H1 (cell line): ENCODE results near the gene MCF2L2. TPM values are rescaled to one million over a fixed set of nuclear protein-coding genes. Genes with fewer than 3 reads are reported as not detected.

ENCODE experiments used
- CTCF ChIA-PET: fragments of 300-600 bp; sonication (Branson Sonifier 250); formaldehyde crosslinking; loops from one replicate; lab custom pipeline; 2021; ENCODE audit not compliant: partially characterized antibody; lab: Charles Lee
- POLR2A ChIA-PET: fragments of 300-600 bp; sonication (Branson Sonifier 250); formaldehyde crosslinking; loops from one replicate; lab custom pipeline; 2021; ENCODE audit warnings: inconsistent platforms; ENCODE audit not compliant: partially characterized antibody; lab: Charles Lee
- DNase-seq, 2 experiments: peaks; one replicate each; pipeline versions ENCODE4 v3.0.0 to v3.0.0-alpha.2; 2010 to 2022; ENCODE audit warnings: low spot score in 2 of 2, low read depth in 1 of 2, mixed read lengths in 1 of 2
- FAIRE-seq: peaks from 2 replicates; lab custom pipeline; 2011; peaks lifted over from hg19 to GRCh38; lab: Jason Lieb, UNC
- H2AFZ ChIP-seq: 2 replicates; pipeline ENCODE4 v1.8.1; 2012; ENCODE audit warnings: low read length, inconsistent platforms
- H2AK5ac ChIP-seq: 2 replicates; pipeline ENCODE4 v1.6.1; 2013; ENCODE audit warnings: low read depth, low read length
- H2BK120ac ChIP-seq: replicated peaks from 2 replicates; pipeline ENCODE3; 2013; ENCODE audit warnings: low read depth, low read length, inconsistent platforms
- H2BK12ac ChIP-seq: 2 replicates; pipeline ENCODE4 v1.6.1; 2013; ENCODE audit warnings: low read depth, low read length
- H2BK15ac ChIP-seq: 2 replicates; pipeline ENCODE4 v1.6.1; 2013; ENCODE audit warnings: low read length
- H2BK20ac ChIP-seq: 2 replicates; pipeline ENCODE4 v1.6.1; 2013; ENCODE audit warnings: low read length
- H2BK5ac ChIP-seq: 2 replicates; pipeline ENCODE4 v1.6.1; 2013; ENCODE audit warnings: low read depth, low read length
- H3K14ac ChIP-seq: 2 replicates; pipeline ENCODE4 v1.6.1; 2013; ENCODE audit warnings: inconsistent platforms; ENCODE audit not compliant: insufficient read length
- H3K18ac ChIP-seq: 2 replicates; pipeline ENCODE4 v1.6.1; 2013; ENCODE audit warnings: low read length; ENCODE audit errors: extremely low read depth
- H3K23ac ChIP-seq: 2 replicates; pipeline ENCODE4 v1.6.1; 2013; ENCODE audit warnings: inconsistent platforms; ENCODE audit not compliant: insufficient read length
- H3K23me2 ChIP-seq: 2 replicates; pipeline ENCODE4 v1.6.1; 2013; ENCODE audit warnings: low read depth, low read length
- H3K27ac ChIP-seq: 2 replicates; pipeline ENCODE4 v1.6.1; 2011; ENCODE audit warnings: low read depth, low read length, inconsistent platforms
- H3K27me3 ChIP-seq, 4 experiments: replicated peaks in 1 of 4; 1 replicate in 1 of 4; 2 replicates in 3 of 4; pipeline versions ENCODE4 v1.6.1 to v1.8.1; 2011 to 2013; ENCODE audit warnings: low read length in 3 of 4, mild to moderate bottlenecking in 3 of 4, inconsistent platforms in 2 of 4, mixed read lengths in 2 of 4, moderate library complexity in 1 of 4; ENCODE audit not compliant: control insufficient read depth in 3 of 4, insufficient read depth in 3 of 4; ENCODE audit errors: extremely low read depth in 1 of 4
- H3K36me3 ChIP-seq, 4 experiments: 2 replicates each; pipeline versions ENCODE4 v1.6.1 to v1.8.1; 2011 to 2013; ENCODE audit warnings: mild to moderate bottlenecking in 4 of 4, low read length in 3 of 4, moderate library complexity in 2 of 4, control low read depth in 1 of 4, inconsistent platforms in 1 of 4; ENCODE audit not compliant: insufficient read depth in 4 of 4, control insufficient read depth in 2 of 4
- H3K4ac ChIP-seq: replicated peaks from 2 replicates; pipeline ENCODE3; 2013; ENCODE audit warnings: low read length, low read depth, mixed read lengths, inconsistent platforms; ENCODE audit not compliant: insufficient read length
- H3K4me1 ChIP-seq, 4 experiments: replicated peaks in 1 of 4; 1 replicate in 1 of 4; 2 replicates in 3 of 4; pipeline versions ENCODE4 v1.6.1 to v1.8.1; 2011 to 2013; ENCODE audit warnings: low read length in 3 of 4, inconsistent platforms in 2 of 4, mixed read lengths in 1 of 4; ENCODE audit not compliant: insufficient read depth in 4 of 4, control insufficient read depth in 3 of 4
- H3K4me2 ChIP-seq, 2 experiments: 2 replicates each; pipeline versions ENCODE4 v1.6.1 to v1.8.1; 2011 to 2013; ENCODE audit warnings: low read depth in 2 of 2, low read length in 2 of 2, control low read depth in 1 of 2, inconsistent platforms in 1 of 2, mild to moderate bottlenecking in 1 of 2; ENCODE audit not compliant: insufficient read depth in 1 of 2
- H3K4me3 ChIP-seq, 4 experiments: fragments of 200-600, 300-600 bp in 1 of 4; sonication (generic), shearing (Covaris generic), sonication (Bioruptor Twin) in 1 of 4; 2 replicates each; pipeline versions ENCODE4 v1.5.1 to v1.8.1; 2011 to 2016; ENCODE audit warnings: low read length in 4 of 4, low read depth in 3 of 4, control low read depth in 2 of 4, inconsistent platforms in 2 of 4, mild to moderate bottlenecking in 2 of 4, mixed read lengths in 1 of 4, moderate library complexity in 1 of 4; ENCODE audit not compliant: insufficient read depth in 2 of 4; ENCODE audit errors: extremely low read depth in 1 of 4
- H3K56ac ChIP-seq: replicated peaks from 2 replicates; pipeline ENCODE3; 2013; ENCODE audit warnings: low read depth, mild to moderate bottlenecking, mixed read lengths, low read length, inconsistent platforms; ENCODE audit not compliant: insufficient read length
- H3K79me1 ChIP-seq: 2 replicates; pipeline ENCODE4 v1.6.1; 2013; ENCODE audit warnings: low read depth, low read length, control low read depth
- H3K79me2 ChIP-seq, 2 experiments: 2 replicates each; pipeline versions ENCODE4 v1.6.1 to v1.8.1; 2012 to 2013; ENCODE audit warnings: low read length in 2 of 2, mild to moderate bottlenecking in 2 of 2, inconsistent platforms in 1 of 2; ENCODE audit not compliant: insufficient read depth in 2 of 2, control insufficient read depth in 1 of 2
- H3K9ac ChIP-seq, 4 experiments: replicated peaks in 1 of 4; 1 replicate in 1 of 4; 2 replicates in 3 of 4; pipeline versions ENCODE4 v1.6.1 to v1.8.1; 2011 to 2013; ENCODE audit warnings: low read depth in 3 of 4, low read length in 3 of 4, control low read depth in 2 of 4, mild to moderate bottlenecking in 2 of 4, moderate library complexity in 2 of 4, inconsistent platforms in 1 of 4; ENCODE audit errors: extremely low read depth in 1 of 4
- H3K9me3 ChIP-seq, 2 experiments: 2 replicates each; pipeline versions ENCODE4 v1.6.1 to v1.8.1; 2012 to 2013; ENCODE audit warnings: mild to moderate bottlenecking in 2 of 2, moderate library complexity in 2 of 2, control low read depth in 1 of 2, inconsistent platforms in 1 of 2, low read depth in 1 of 2, low read length in 1 of 2, mixed read lengths in 1 of 2; ENCODE audit not compliant: insufficient read depth in 2 of 2
- H4K20me1 ChIP-seq, 2 experiments: replicated peaks in 1 of 2; 2 replicates each; pipeline versions ENCODE3 to v1.8.1; 2011 to 2013; ENCODE audit warnings: inconsistent platforms in 2 of 2, low read length in 2 of 2, mild to moderate bottlenecking in 1 of 2; ENCODE audit not compliant: insufficient read depth in 2 of 2, control insufficient read depth in 1 of 2
- H4K5ac ChIP-seq: 2 replicates; pipeline ENCODE4 v1.6.1; 2013; ENCODE audit warnings: low read length, low read depth, mixed read lengths, inconsistent platforms; ENCODE audit not compliant: insufficient read length
- H4K8ac ChIP-seq: 2 replicates; pipeline ENCODE4 v1.8.0; 2013; ENCODE audit warnings: mild to moderate bottlenecking, moderate library complexity, low read length, inconsistent platforms; ENCODE audit not compliant: insufficient read depth; ENCODE audit errors: extremely low read depth
- H4K91ac ChIP-seq: replicated peaks from 2 replicates; pipeline ENCODE3; 2013; ENCODE audit warnings: low read length, mixed read lengths, inconsistent platforms; ENCODE audit not compliant: insufficient read length
- BRCA1 ChIP-seq: IDR thresholded peaks from 2 replicates; pipeline ENCODE4 v1.6.1; 2012; ENCODE audit warnings: low read depth, low read length, improper control_type of control experiment
- CHD1 ChIP-seq: IDR thresholded peaks from 2 replicates; pipeline ENCODE4 v1.6.1; 2012; ENCODE audit warnings: low read depth, low read length, improper control_type of control experiment
- CHD2 ChIP-seq: IDR thresholded peaks from 2 replicates; pipeline ENCODE4 v1.6.1; 2012; ENCODE audit warnings: low read length, improper control_type of control experiment
- POLR2AphosphoS5 ChIP-seq: IDR thresholded peaks from 2 replicates; pipeline ENCODE4 v1.6.1; 2011; ENCODE audit warnings: low read depth, low read length
- SAP30 ChIP-seq: fragments of 300-600 bp; sonication (generic); IDR thresholded peaks from 2 replicates; pipeline ENCODE4 v1.7.1; 2012; ENCODE audit warnings: low read length, moderate library complexity, mild to moderate bottlenecking, inconsistent platforms; ENCODE audit not compliant: insufficient read depth, insufficient replicate concordance
- WGBS, 2 experiments: shearing (Covaris generic) in 1 of 2; methylation state at CpG; one replicate each; pipeline versions ENCODE4 v1.1.6 to v1.1.7; 2013 to 2015; ENCODE audit warnings: low lambda C conversion rate in 2 of 2, mixed read lengths in 2 of 2, inconsistent platforms in 1 of 2, low coverage in 1 of 2, missing lambda C conversion rate in 1 of 2; ENCODE audit not compliant: insufficient replicate concordance in 2 of 2, insufficient coverage in 1 of 2, insufficient read length in 1 of 2; ENCODE audit errors: extremely low coverage in 1 of 2, missing lambda C conversion rate in 1 of 2; 5-methylcytosine and 5-hydroxymethylcytosine counted together
- polyA plus RNA-seq, 7 experiments: library from polyadenylated mRNA; depleted of rRNA in 3 of 7; stranded (reverse) in 5 of 7; unstranded in 2 of 7; fragments of >200 nt in 5 of 7; fragments of 200-250 nt in 2 of 7; gene quantifications; 1 replicate in 5 of 7; 2 replicates in 1 of 7; 4 replicates in 1 of 7; pipeline versions ENCODE4 v1.2.1 to v1.2.3, GENCODE V29; 2011 to 2013; ENCODE audit warnings: missing spikeins in 2 of 7, mixed read lengths in 2 of 7
- total RNA-seq: library from RNA; stranded (reverse); fragmentation: NEBNext Ultra II Directional; extraction: Animal tissue kit (Norgen Biotek cat#: 25700); gene quantifications from 2 replicates; pipeline ENCODE4 v1.2.1, GENCODE V29; 2021

The MCF2L2 gene
- total and polyA plus RNA-seq, 2 of the 8 experiments (the other 6 are each of a cell fraction or from before 2014, with no cell fraction given), result 4.1 to 13.7 TPM

DNA sequence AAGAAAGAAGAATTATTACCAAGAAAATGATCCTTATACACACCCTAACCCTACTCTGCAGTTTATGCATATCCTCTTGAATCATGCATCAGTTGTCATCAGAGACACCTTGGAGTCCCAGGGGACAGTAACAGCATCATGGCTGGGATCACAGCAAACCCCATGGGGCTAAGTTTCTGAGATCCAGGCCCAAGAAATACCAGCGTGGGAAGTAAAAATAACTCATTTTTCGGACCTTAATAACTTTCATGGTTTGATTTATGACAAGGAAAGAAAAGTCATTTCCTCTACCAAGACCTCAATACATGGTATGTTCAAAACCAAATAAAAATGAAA, 214.2 kb downstream of the MCF2L2 start:
- ChIA-PET POLR2A (no interaction called here), CTCF (interaction anchor here (1.3 to 2.1 kb wide), 2 partner anchors 25 to 30 kb away, joined by 4 to 6 read pairs; no protein-coding TSS in a partner anchor)
- H3K56ac ChIP-seq, result no peak overlapping the region
- H3K9ac ChIP-seq, result no peak overlapping the region
- no peak overlapping the region for H3K14ac ChIP-seq
- H2BK12ac ChIP-seq, result no peak overlapping the region
- no peak overlapping the region for H2BK5ac ChIP-seq
- no peak overlapping the region for H3K4me3 ChIP-seq
- H2BK120ac ChIP-seq, result no peak overlapping the region
- H2BK15ac ChIP-seq, result no peak overlapping the region
- TF ChIP-seq SAP30, result no peak
- TF ChIP-seq BRCA1, result no peak
- no peak for TF ChIP-seq CHD2
- TF ChIP-seq CHD1, result no peak
- no peak for TF ChIP-seq POLR2AphosphoS5
- no peaks in the 10 kb centered on the region for H3K9me3 ChIP-seq
- DNase-seq, result no peak
- no peak overlapping the region for H3K4me2 ChIP-seq
- no peaks in the 10 kb centered on the region for H3K79me2 ChIP-seq
- no peak overlapping the region for H4K8ac ChIP-seq
- H3K79me1 ChIP-seq, result no peaks in the 10 kb centered on the region
- no peak overlapping the region for H2AK5ac ChIP-seq
- no peak overlapping the region for H3K23ac ChIP-seq
- no peak for FAIRE-seq
- no peak overlapping the region for H3K18ac ChIP-seq
- H3K4me1 ChIP-seq, result no peaks in the 10 kb centered on the region
- no peak overlapping the region for H2AFZ ChIP-seq
- H3K23me2 ChIP-seq, result no peaks in the 10 kb centered on the region; the same call in 1 of the 2 replicates
- no peak overlapping the region for H3K27ac ChIP-seq
- no peaks in the 10 kb centered on the region for H3K27me3 ChIP-seq
- no peak overlapping the region for H4K5ac ChIP-seq
- no peak overlapping the region for H3K4ac ChIP-seq
- H2BK20ac ChIP-seq, result no peak overlapping the region
- H4K91ac ChIP-seq, result no peak overlapping the region
- H4K20me1 ChIP-seq, result no peaks in the 10 kb centered on the region
- 77% methylated on average over 2 of the region's 2 CpGs; no CpG with 5 or more reads in 1 of the 2 experiments for WGBS, 2 experiments
- H3K36me3 ChIP-seq, result no peaks in the 10 kb centered on the region; a peak in 1 of 8 replicates
